HUES6 (cell line): ENCODE results near the gene NBAS.

Experiments used
- H3K27ac ChIP-seq: 2 replicates; pipeline ENCODE4 v1.7.0; 2013; ENCODE audit warnings: low read depth, mild to moderate bottlenecking, low read length, inconsistent platforms
- H3K27me3 ChIP-seq: 2 replicates; pipeline ENCODE4 v1.6.1; 2013; ENCODE audit warnings: low read length; ENCODE audit not compliant: control insufficient read depth, insufficient read depth
- H3K36me3 ChIP-seq: 2 replicates; pipeline ENCODE4 v1.6.1; 2013; ENCODE audit warnings: low read length; ENCODE audit not compliant: control insufficient read depth, insufficient read depth
- H3K4me1 ChIP-seq: 2 replicates; pipeline ENCODE4 v1.6.1; 2013; ENCODE audit warnings: low read length; ENCODE audit not compliant: control insufficient read depth, insufficient read depth
- H3K4me3 ChIP-seq: 2 replicates; pipeline ENCODE4 v1.5.1; 2013; ENCODE audit warnings: low read depth, low read length
- H3K9ac ChIP-seq: one replicate; pipeline ENCODE4 v1.6.1; 2013; ENCODE audit warnings: mild to moderate bottlenecking, low read length
- H3K9me3 ChIP-seq: 2 replicates; pipeline ENCODE4 v1.6.1; 2013; ENCODE audit warnings: low read depth, low read length; ENCODE audit not compliant: control insufficient read depth, insufficient read depth

NBAS gene

DNA sequence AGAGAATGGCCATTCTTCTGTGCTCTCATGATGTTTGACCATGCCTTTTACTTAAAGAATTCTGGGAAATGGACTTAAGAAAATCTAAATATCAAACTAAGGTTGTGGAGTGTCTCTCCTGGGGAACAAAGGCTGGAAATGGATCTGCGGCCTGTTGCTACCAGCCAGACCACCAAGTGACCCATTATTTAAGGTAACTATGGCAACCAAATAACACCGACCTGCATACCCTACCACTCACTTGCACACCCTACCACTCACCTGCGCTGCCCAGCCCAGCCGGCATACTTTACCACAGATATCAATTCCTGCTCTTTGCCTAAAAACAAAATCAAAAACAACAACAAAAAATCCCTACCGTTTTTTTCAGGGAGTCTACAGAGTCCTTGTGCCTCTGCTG is 203.2 kb downstream of the NBAS start:
- no peak overlapping the region for H3K4me3 ChIP-seq
- H3K9ac ChIP-seq = no peak overlapping the region
- H3K27me3 ChIP-seq = no peaks in the 10 kb centered on the region
- no peaks in the 10 kb centered on the region for H3K36me3 ChIP-seq
- H3K27ac ChIP-seq = no peak overlapping the region
- no peaks in the 10 kb centered on the region for H3K9me3 ChIP-seq
- peaks cover 5% of the 10 kb centered on the region; the same call in 1 of the 2 replicates for H3K4me1 ChIP-seq

DNA sequence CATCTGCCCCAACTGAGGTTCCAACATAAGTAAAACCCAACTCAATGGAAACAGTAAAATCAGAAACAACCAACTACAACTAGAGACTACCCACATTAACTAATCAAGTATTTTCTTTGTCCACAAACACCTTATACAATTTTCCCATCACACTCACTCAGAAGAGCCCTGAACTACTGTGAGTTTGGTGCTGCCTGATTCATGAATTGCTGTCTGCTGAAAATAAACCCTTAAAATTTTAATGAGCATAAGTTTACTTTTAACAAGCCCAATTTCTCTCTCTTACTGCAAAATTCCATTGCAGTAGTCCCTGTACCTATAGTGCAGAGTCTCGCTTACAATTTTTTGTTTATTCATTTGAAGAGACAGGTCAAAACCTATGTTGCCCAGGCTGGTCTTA is 203.9 kb downstream of the NBAS start:
- peaks cover 5% of the 10 kb centered on the region; the same call in 1 of the 2 replicates for H3K4me1 ChIP-seq
- no peaks in the 10 kb centered on the region for H3K9me3 ChIP-seq
- H3K36me3 ChIP-seq = no peaks in the 10 kb centered on the region
- H3K27me3 ChIP-seq = no peaks in the 10 kb centered on the region
- no peak overlapping the region for H3K9ac ChIP-seq
- H3K4me3 ChIP-seq = no peak overlapping the region
- H3K27ac ChIP-seq = no peak overlapping the region

DNA sequence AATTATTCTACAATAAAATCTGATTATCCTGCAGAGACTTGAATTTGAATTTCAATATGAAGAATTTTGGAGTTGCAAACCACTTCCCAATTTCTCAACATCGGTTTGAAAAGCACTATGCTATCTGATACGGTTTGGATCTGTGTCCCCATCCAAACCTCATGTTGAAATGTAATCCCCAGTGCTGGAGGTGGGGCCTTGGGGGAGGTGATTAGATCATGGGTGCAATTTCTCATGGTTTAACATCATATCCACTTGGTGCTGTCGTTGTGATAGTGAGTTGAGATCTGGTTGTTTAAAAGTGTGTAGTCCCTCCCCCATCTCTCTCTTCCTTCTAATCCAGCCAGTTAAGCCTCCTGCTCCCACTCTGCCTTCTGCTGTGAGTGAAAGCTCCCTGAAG is 205.7 kb downstream of the NBAS start:
- no peak overlapping the region for H3K4me3 ChIP-seq
- H3K36me3 ChIP-seq = peaks cover 7% of the 10 kb centered on the region
- H3K9ac ChIP-seq = no peak overlapping the region
- no peak overlapping the region for H3K27ac ChIP-seq
- H3K27me3 ChIP-seq = no peaks in the 10 kb centered on the region
- H3K4me1 ChIP-seq = peaks cover 5% of the 10 kb centered on the region; the same call in 1 of the 2 replicates
- H3K9me3 ChIP-seq = no peaks in the 10 kb centered on the region

- H3K27ac ChIP-seq = no peak overlapping the region
- H3K27me3 ChIP-seq = no peaks in the 10 kb centered on the region
- no peaks in the 10 kb centered on the region for H3K9me3 ChIP-seq
- H3K4me1 ChIP-seq = peaks cover 5% of the 10 kb centered on the region; the same call in 1 of the 2 replicates
- H3K36me3 ChIP-seq = peaks cover 7% of the 10 kb centered on the region
- no peak overlapping the region for H3K9ac ChIP-seq
- no peak overlapping the region for H3K4me3 ChIP-seq
Measured at GRCh38 chr2:15354596-15355366, 206.4 kb downstream of the NBAS start.

DNA sequence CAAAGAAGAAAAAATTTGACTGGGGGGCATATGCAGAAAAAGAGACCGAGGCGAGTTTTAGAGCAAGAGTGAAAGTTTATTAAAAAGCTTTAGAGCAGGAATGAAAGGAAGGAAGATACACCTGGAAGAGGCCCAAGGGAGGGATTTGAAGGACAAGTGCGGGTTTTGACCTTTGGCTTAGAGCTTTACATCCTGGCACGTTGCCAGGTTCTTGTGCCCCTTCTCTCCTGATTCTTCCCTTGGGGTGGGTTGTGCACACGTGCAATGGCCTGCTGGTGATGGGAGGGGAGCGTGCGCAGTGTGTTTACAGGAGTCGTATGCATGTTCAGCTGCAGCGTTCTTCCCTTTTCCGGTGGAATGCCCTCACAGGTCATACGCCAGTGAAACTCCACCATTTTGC is 208.8 kb downstream of the NBAS start:
- Histone ChIP-seq H3K9ac (no peak overlapping the region), H3K27me3 (no peaks in the 10 kb centered on the region), H3K9me3 (no peaks in the 10 kb centered on the region), H3K27ac (no peak overlapping the region), H3K36me3 (peaks cover 7% of the 10 kb centered on the region), H3K4me3 (no peak overlapping the region), H3K4me1 (peaks cover 5% of the 10 kb centered on the region; the same call in 1 of the 2 replicates)

DNA sequence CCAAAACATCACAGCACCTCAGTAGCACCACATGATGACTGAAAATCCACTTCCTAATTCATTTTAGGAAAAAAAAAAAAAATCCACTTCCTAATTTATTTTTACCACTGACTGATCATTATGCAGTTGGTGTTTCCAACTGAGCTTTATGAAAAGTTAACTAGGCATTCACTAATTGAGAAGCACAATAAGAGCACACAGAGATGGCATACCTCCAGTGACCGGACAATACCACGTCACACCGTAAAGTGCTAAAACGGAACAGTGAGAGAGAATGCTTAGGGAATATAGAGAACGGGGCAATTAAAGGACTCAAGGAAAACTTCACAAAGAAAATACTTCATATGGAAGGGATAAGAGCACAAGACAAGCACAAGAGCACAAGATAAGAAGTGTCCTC is 212.5 kb downstream of the NBAS start:
- Histone ChIP-seq H3K27ac (0 out of 2 replicates have a peak overlapping the region, but pooled peaks have one; percentile 6), H3K9ac (no peak overlapping the region), H3K36me3 (peaks cover 7% of the 10 kb centered on the region), H3K9me3 (no peaks in the 10 kb centered on the region), H3K27me3 (no peaks in the 10 kb centered on the region), H3K4me1 (no peaks in the 10 kb centered on the region), H3K4me3 (no peak overlapping the region)

DNA sequence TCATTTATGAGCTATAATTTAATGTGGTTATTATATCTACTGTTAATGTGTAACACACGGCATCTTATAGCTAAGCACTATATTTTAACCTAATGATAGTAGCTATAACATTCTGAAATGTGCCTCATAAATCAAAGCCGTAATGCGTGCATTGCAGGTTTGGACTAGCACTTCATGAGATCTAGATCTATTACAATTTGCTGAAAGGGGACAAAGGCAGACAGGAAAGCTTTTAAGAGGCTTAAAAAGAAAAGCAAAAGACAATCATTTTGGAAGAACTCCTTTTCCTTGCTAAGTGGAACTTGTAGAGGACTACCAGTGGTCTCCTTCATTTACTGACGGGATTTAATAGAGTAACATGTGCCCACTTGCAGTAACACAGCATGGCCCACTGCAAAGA is 213.1 kb downstream of the NBAS start:
- Histone ChIP-seq H3K4me3 (no peak overlapping the region), H3K36me3 (peaks cover 7% of the 10 kb centered on the region), H3K9ac (no peak overlapping the region), H3K9me3 (no peaks in the 10 kb centered on the region), H3K27ac (0 out of 2 replicates have a peak overlapping the region, but pooled peaks have one; percentile 6), H3K4me1 (no peaks in the 10 kb centered on the region), H3K27me3 (no peaks in the 10 kb centered on the region)

GRCh38 chr2:15346624-15347023 is 214.5 kb downstream of the NBAS start:
- H3K4me1 ChIP-seq = no peaks in the 10 kb centered on the region

DNA sequence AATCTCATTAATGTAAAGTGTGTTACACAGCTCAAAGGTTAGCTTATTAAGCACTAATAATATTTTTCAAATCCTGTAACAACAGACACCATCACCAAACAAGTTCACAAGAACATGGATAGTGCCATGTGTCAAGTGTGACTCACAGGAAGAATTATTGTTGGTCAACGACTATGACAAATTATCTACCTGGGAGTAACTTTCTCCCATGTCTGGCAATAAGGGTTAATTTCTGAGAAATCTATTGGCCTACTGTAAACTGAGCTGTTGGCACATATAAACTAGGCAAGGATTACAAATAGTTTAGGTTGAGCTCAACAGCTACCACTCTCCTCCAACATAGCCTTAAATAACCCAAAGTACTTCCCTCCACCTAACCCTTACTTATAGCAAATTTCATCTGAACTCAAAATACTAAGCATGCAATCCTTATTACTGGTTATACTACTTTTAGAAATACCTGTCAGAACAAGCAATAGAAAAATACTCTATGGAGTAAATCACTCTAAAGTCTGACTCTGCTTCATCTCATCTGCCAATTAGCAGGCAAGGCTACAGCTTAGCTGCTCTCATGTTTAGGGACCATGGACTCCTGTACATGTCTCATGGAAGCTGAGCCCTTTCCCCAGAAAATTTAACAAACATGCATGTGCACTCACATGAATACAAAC is 223.0 kb downstream of the NBAS start:
- H3K9ac ChIP-seq = no peak overlapping the region
- no peaks in the 10 kb centered on the region for H3K9me3 ChIP-seq
- no peak overlapping the region for H3K4me3 ChIP-seq
- H3K27ac ChIP-seq = no peak overlapping the region
- no peaks in the 10 kb centered on the region for H3K4me1 ChIP-seq
- no peaks in the 10 kb centered on the region for H3K27me3 ChIP-seq
- no peaks in the 10 kb centered on the region for H3K36me3 ChIP-seq

More at GRCh38 chr2:15346624-15347023, 214.5 kb downstream of the NBAS start:
- no peak overlapping the region for H3K9ac ChIP-seq
- no peak overlapping the region for H3K4me3 ChIP-seq
- peaks cover 4% of the 10 kb centered on the region for H3K36me3 ChIP-seq
- no peak overlapping the region for H3K27ac ChIP-seq
- H3K9me3 ChIP-seq = no peaks in the 10 kb centered on the region
- no peaks in the 10 kb centered on the region for H3K27me3 ChIP-seq

- H3K4me3 ChIP-seq = no peak overlapping the region
- no peaks in the 10 kb centered on the region for H3K9me3 ChIP-seq
- no peak overlapping the region for H3K27ac ChIP-seq
- no peaks in the 10 kb centered on the region for H3K4me1 ChIP-seq
- H3K27me3 ChIP-seq = no peaks in the 10 kb centered on the region
- H3K9ac ChIP-seq = no peak overlapping the region
- 0 out of 2 replicates have a peak, but pooled peaks cover 2% of the 10 kb centered on the region for H3K36me3 ChIP-seq
Measured at GRCh38 chr2:15334644-15335326, 226.3 kb downstream of the NBAS start.

GRCh38 chr2:15331787-15332186 is 229.3 kb downstream of the NBAS start:
- Histone ChIP-seq H3K4me1 (no peaks in the 10 kb centered on the region), H3K27ac (no peak overlapping the region), H3K9me3 (no peaks in the 10 kb centered on the region), H3K36me3 (peaks cover 14% of the 10 kb centered on the region; the same call in 1 of the 2 replicates), H3K27me3 (no peaks in the 10 kb centered on the region), H3K4me3 (no peak overlapping the region), H3K9ac (no peak overlapping the region)
